Right lobe of liver (tissue), 6 donors: Measurements from ENCODE around the gene ACTL7B. TPM values are rescaled to one million over a fixed set of nuclear protein-coding genes. Genes with fewer than 3 reads are reported as not detected.
"Not testable (repeated sequence)": the region's sequence is repeated elsewhere in the genome, so short reads cannot be mapped to it uniquely, and the experiment has no call there.

Source experiments
- ATAC-seq, 4 donors: fragments of 200-7000 bp; cut with Tn5 transposase; one replicate each; pipeline ENCODE4 v1.9.1; 2020; ENCODE audit warnings: mild to moderate bottlenecking in 4 of 4, moderate library complexity in 4 of 4
- DNase-seq, 3 donors: peaks; one replicate each; pipeline ENCODE4 v3.0.0-alpha.2; 2020
- H3K27ac ChIP-seq, 3 donors: fragments of 200-600 bp; one replicate each; pipeline ENCODE4 v1.8.0; 2022
- H3K27me3 ChIP-seq, 2 donors: fragments of 200-600 bp; one replicate each; pipeline ENCODE4 v1.8.0; 2022
- H3K36me3 ChIP-seq, 4 donors: fragments of 200-600 bp; sonication (generic) in 1 of 4; one replicate each; pipeline versions ENCODE4 v1.5.1 to v1.8.0; 2017 to 2022; ENCODE audit warnings: control low read depth in 1 of 4
- H3K4me1 ChIP-seq, 4 donors: fragments of 200-600 bp; sonication (generic) in 1 of 4; one replicate each; pipeline versions ENCODE4 v1.5.1 to v1.8.0; 2017 to 2022; ENCODE audit warnings: control low read depth in 1 of 4
- H3K4me3 ChIP-seq, 3 donors: fragments of 200-600 bp; one replicate each; pipeline ENCODE4 v1.8.0; 2022
- H3K9me3 ChIP-seq, 4 donors: fragments of 200-600 bp; sonication (generic) in 1 of 4; one replicate each; pipeline versions ENCODE4 v1.5.1 to v1.8.0; 2017 to 2022; ENCODE audit warnings: control low read depth in 1 of 4
- POLR2A ChIP-seq: fragments of 450-650 bp; IDR thresholded peaks from one replicate; pipeline ENCODE4 v1.6.1; 2017; ENCODE audit warnings: antibody characterized with exemption, mild to moderate bottlenecking
- WGBS: methylation state at CpG from one replicate; pipeline ENCODE4 v1.1.6; 2018; ENCODE audit warnings: low coverage, low lambda C conversion rate; ENCODE audit not compliant: insufficient coverage; ENCODE audit errors: missing lambda C conversion rate; 5-methylcytosine and 5-hydroxymethylcytosine counted together
- intact Hi-C, 2 donors: fragments of 100-400 bp; cut with DNase I; formaldehyde crosslinking; loops; one replicate each; pipeline versions ENCODE4 v1.11.2 to v1.14.1; 2022
- total RNA-seq, 6 experiments: library from RNA; depleted of rRNA in 2 of 6; stranded (reverse); fragments of >200 nt in 2 of 6; fragmentation: NEBNext Ultra II Directional in 3 of 6; extraction: Animal tissue kit (Norgen Biotek cat#: 25700) in 3 of 6; gene quantifications; one replicate each; pipeline versions ENCODE4 v1.1.0 to v1.2.4, GENCODE V29; 2016 to 2023
- TF ChIP-seq, protein P1 (sequence below), 4 donors: fragments of 200-600 bp in 3 of 4; fragments of 450-650 bp in 1 of 4; IDR thresholded peaks; one replicate each; pipeline versions ENCODE4 v1.5.1 to v1.8.0; 2016 to 2022; ENCODE audit warnings: antibody characterized with exemption in 4 of 4, mild to moderate bottlenecking in 2 of 4
- donor health status: DM: no; HTN: yes; CAD: no.
- donor health status: DM: no; HTN: no; CAD: no.
- donor health status: DM: no; HTN: no; CAD: no.
- donor health status: DM: no; HTN: yes; CAD: no.
- donor health status: DM: no; HTN: yes; CAD: no.

ACTL7B gene
- total RNA-seq, 6 experiments from 2014 or later = not detected

DNA sequence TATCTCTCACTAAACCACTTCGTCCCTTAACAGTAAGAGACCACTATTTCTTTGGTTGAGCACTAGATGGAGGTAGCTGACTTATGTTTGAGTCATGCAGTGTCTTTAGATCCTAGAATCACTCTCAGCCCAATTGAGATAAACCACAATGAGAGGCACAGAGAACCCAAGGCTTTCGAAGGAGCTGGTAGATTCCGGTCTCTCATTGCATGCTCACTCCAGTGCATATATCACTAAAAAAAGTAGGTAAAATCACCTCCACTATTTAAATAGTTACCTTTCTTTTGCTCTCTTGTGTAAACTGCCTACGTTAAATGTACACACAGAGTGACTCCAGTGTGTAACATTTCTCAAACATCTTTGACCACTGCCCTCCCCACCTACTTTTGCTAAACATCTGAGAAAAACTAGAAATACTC, 33.9 kb upstream of the ACTL7B start:
- Histone ChIP-seq H3K4me1 (peaks cover 0 to 48% (median 11%) of the 10 kb centered on the region in 4 donors), H3K36me3 (peaks cover 0 to 40% (median 6%) of the 10 kb centered on the region in 4 donors), H3K9me3 (no peaks in the 10 kb centered on the region), H3K27ac (no peak overlapping the region), H3K27me3 (no peaks in the 10 kb centered on the region), H3K4me3 (no peak overlapping the region)
- TF ChIP-seq, protein P1, sequence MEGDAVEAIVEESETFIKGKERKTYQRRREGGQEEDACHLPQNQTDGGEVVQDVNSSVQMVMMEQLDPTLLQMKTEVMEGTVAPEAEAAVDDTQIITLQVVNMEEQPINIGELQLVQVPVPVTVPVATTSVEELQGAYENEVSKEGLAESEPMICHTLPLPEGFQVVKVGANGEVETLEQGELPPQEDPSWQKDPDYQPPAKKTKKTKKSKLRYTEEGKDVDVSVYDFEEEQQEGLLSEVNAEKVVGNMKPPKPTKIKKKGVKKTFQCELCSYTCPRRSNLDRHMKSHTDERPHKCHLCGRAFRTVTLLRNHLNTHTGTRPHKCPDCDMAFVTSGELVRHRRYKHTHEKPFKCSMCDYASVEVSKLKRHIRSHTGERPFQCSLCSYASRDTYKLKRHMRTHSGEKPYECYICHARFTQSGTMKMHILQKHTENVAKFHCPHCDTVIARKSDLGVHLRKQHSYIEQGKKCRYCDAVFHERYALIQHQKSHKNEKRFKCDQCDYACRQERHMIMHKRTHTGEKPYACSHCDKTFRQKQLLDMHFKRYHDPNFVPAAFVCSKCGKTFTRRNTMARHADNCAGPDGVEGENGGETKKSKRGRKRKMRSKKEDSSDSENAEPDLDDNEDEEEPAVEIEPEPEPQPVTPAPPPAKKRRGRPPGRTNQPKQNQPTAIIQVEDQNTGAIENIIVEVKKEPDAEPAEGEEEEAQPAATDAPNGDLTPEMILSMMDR (IDR thresholded peaks at IDR 0.05) = peak; percentile 31 to 52 (median 38)
- no peak for TF ChIP-seq POLR2A
- 65% methylated on average over 4 of the region's 4 CpGs for WGBS
- DNase-seq = no peak
- ATAC-seq = peak; percentile 14 to 61 (median 44)
- intact Hi-C loops = no loop called here

DNA sequence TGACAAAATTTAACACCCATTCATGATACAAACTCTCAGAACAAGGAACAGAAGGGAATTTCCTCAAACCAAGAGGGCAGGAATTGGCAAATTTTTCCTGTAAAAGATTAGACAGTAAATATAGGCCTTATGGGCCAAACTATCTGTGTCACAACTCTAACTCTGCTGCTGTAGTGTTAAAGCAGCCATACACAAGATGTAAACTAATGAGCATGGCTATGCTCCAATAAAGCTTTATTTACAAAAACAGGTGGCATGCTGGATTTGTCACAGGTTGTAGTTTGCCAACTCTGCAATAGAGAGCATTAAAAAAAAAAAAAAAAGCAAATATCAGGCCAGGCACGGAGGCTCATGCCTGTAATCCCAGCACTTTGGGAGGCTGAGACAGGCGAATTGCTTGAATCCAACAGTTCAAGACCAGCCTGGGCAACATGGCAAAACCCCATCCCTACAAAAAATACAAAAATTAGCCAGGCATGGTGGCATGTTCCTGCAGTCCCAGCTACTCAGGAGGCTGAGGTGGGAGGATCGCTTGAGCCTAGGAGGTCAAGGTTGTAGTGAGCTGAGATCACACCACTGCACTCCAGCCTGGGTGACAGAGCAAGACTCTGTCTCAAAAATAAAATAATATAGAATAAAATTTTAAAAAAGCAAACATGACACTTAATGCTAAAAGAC, 30.9 kb upstream of the ACTL7B start:
- peak; percentile 47 to 72 (median 66) for ATAC-seq
- intact Hi-C loops, H3K4me3 ChIP-seq, DNase-seq, H3K9me3 ChIP-seq, H3K27me3 ChIP-seq: not testable (repeated sequence)
- 49% methylated on average over 3 of the region's 3 CpGs for WGBS
- Histone ChIP-seq H3K4me1 (peaks cover 0 to 37% (median 7%) of the 10 kb centered on the region in 4 donors), H3K27ac (peak overlapping the region; percentile 42 to 81 (median 72)), H3K36me3 (peaks cover 0 to 20% (median 6%) of the 10 kb centered on the region in 4 donors)

DNA sequence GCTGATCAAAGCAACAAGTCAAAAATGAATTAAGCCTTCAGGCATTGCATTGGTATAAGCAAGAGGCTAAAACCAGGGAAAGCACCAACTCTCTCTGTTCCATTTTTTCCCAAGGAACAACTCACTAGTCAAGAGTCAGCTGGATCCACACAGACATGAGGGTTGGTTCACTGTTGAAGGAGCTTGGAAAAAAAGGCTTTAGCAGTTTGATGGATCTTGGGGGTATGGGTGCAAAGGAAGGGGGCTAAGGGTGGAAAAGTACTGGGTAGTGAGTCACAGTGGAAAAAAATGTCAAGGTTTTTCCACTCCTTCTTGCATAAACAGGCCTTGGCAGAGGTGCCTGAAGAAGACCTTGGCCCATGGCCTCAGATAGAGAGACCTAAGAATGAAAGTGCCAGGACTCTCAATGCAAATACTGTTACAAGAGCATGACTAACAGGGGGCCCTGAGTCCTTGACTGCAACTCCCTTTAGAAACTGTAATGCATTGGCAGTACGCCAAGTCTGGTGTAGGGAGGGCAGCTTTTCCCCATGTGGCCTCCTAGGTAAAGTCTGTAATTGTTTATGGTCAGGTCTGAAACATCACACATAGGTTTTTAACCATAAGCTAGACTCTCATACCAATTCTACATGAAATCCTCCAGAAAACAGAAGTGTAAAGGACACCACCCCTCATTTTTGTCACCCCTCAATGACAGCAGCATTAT, 30.0 kb upstream of the ACTL7B start:
- 0% methylated on average over 1 of the region's 1 CpG for WGBS
- Histone ChIP-seq H3K27me3 (no peaks in the 10 kb centered on the region), H3K9me3 (no peaks in the 10 kb centered on the region), H3K36me3 (peaks cover 0 to 10% (median 3%) of the 10 kb centered on the region in 4 donors), H3K4me3 (no peak overlapping the region), H3K4me1 (peaks cover 0 to 37% (median 7%) of the 10 kb centered on the region in 4 donors), H3K27ac (peak overlapping the region; percentile 42 to 81 (median 72))
- DNase-seq (peak in 2 of 3 donors; percentile 51 to 70), ATAC-seq (peak; percentile 77 to 92 (median 82))
- TF ChIP-seq, protein P1 (IDR thresholded peaks at IDR 0.05) = no peak
- TF ChIP-seq POLR2A = no peak
- intact Hi-C loops = no loop called here

DNA sequence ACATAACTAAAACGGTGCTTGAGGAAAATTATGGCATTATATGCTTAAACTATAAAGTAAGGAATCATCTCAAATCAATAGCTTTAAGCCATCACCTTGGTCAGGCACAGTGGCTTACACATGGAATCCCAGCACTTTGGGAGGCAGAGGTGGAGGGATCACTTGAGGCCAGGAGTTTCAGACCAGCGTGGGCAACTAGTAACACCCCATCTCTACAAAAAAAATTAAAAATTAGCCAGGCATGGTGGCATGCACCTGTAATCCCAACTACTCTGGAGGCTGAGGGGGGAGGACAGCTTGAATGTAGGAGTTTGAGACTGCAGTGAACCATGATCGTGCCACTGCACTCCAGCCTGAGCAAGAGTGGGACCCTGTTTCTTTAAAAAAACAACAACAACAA, 28.9 kb upstream of the ACTL7B start:
- Histone ChIP-seq H3K4me1 (peaks cover 0 to 34% (median 7%) of the 10 kb centered on the region in 4 donors), H3K27me3 (no peaks in the 10 kb centered on the region), H3K27ac (peak overlapping the region in 2 of 3 donors; percentile 69 to 81), H3K9me3 (no peaks in the 10 kb centered on the region), H3K4me3 (no peak overlapping the region), H3K36me3 (peaks cover 0 to 8% (median 2%) of the 10 kb centered on the region in 4 donors)
- ATAC-seq (peak in 1 of 4 donors; percentile 5), DNase-seq (no peak)
- 43% methylated on average over 3 of the region's 3 CpGs for WGBS
- TF ChIP-seq POLR2A = no peak
- TF ChIP-seq, protein P1 (IDR thresholded peaks at IDR 0.05) = no peak
- intact Hi-C loops = no loop called here

DNA sequence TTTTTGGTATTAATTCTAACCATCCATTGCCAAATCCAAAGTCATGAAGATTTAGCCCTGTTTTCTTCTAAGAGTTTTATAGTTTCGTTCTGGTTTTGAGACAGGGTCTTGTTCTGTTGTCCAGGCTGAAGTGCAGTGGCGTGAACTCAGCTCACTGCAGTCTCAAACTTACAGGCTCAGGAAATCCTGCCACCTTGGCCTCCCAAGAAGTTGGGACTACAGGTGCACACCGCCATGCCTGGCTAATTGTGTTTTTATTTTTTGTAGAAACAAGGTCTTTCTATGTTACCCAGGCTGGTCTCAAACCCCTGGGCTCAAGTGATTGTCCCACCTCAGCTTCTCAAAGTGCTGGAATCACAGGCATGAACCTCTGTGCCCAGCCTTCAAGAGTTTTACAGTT, 27.3 kb upstream of the ACTL7B start:
- WGBS = 91% methylated on average over 3 of the region's 3 CpGs
- H3K4me1 ChIP-seq = peaks cover 0 to 29% (median 7%) of the 10 kb centered on the region in 4 donors
- H3K4me3 ChIP-seq = no peak overlapping the region
- ATAC-seq (no peak), DNase-seq (no peak)
- TF ChIP-seq POLR2A = no peak
- TF ChIP-seq, protein P1 (IDR thresholded peaks at IDR 0.05) = no peak
- intact Hi-C loops = no loop called here
- H3K27ac ChIP-seq = no peak overlapping the region
- H3K9me3 ChIP-seq = no peaks in the 10 kb centered on the region
- H3K36me3 ChIP-seq = peaks cover 0 to 21% (median 12%) of the 10 kb centered on the region in 4 donors
- no peaks in the 10 kb centered on the region for H3K27me3 ChIP-seq
